ENCODE measurements around the gene ANKRD7. TPM values are rescaled to one million over a fixed set of nuclear protein-coding genes. Genes with fewer than 3 reads are reported as not detected.

The ANKRD7 gene
- polyA plus RNA-seq, 1 of the 3 experiments (the other 2 are of a cell fraction): 0.44 TPM

DNA sequence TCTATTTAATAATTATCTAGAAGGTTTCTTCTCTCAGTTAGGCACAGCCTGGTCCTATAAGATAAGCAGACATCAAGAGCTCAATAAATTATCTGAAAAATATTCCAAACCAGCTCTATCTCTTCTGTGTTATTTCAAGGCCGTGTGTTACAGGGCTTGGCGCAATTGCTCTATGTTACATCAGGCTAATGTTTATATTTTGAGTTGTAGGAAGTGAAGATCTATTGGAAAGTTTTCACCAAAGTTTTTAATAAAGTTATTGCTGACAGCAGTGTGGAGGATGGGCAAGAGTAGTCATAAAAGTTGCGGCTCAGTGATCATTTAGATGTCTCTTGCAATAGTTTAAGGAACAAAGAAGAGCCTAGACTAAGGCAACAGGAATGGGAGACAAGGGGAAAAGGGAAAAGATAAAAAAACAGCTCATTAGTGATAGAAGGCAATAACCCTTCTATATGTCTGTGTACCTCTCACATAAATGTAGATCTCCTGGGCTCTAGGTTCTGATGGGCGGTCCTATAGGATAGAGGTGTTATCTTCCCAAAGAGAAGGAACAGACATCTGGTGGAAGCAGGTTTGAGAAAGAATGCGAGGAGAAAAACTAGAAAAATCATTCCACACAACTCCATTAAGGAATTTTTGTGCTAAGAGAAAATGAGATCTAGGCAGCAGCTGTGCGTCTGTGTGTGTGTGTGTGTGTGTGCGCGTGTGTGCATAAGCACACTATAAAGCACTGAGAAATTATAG is 5.9 kb upstream of the ANKRD7 start:
- Histone ChIP-seq H3K9me2 (no peaks in the 10 kb centered on the region), H3K4me3 (ENCODE audit: low read depth in 2 of 2, low read length in 1 of 2) (no peak overlapping the region), H3K4me2 (no peak overlapping the region), H3K4me1 (ENCODE audit: control insufficient read depth in 1 of 2, insufficient read depth in 2 of 2, low read depth in 1 of 2, low read length in 1 of 2) (peaks cover 0 to 7% of the 10 kb centered on the region in 2 experiments; a peak in 2 of 4 replicates), H3K9ac (no peak overlapping the region), H3K9me3 (no peaks in the 10 kb centered on the region), H3K36me3 (replicated peaks in 1 of 2; ENCODE audit: control insufficient read depth in 1 of 2, insufficient read depth in 2 of 2, low read length in 1 of 2) (no peaks in the 10 kb centered on the region), H3K27me3 (ENCODE audit: insufficient read depth) (no peaks in the 10 kb centered on the region), H3K79me2 (ENCODE audit: insufficient read depth) (no peaks in the 10 kb centered on the region), H3K27ac (ENCODE audit: low read depth in 2 of 2, low read length in 1 of 2) (no peak overlapping the region), H3F3A (replicated peaks; ENCODE audit: insufficient read depth) (no peaks in the 10 kb centered on the region), H4K20me1 (ENCODE audit: insufficient read depth) (no peaks in the 10 kb centered on the region), H2AFZ (ENCODE audit: low read depth) (no peak overlapping the region)
- 78% methylated on average over 8 of the region's 8 CpGs for WGBS (ENCODE audit: low lambda C conversion rate)
- DNase-seq: no peak
- TF ChIP-seq TEAD4 (IDR thresholded peaks at IDR 0.05; ENCODE audit: borderline replicate concordance, insufficient read depth): no peak
- TF ChIP-seq RXRA (IDR thresholded peaks at IDR 0.05; ENCODE audit: borderline replicate concordance, low read depth): no peak
- TF ChIP-seq, protein P1, sequence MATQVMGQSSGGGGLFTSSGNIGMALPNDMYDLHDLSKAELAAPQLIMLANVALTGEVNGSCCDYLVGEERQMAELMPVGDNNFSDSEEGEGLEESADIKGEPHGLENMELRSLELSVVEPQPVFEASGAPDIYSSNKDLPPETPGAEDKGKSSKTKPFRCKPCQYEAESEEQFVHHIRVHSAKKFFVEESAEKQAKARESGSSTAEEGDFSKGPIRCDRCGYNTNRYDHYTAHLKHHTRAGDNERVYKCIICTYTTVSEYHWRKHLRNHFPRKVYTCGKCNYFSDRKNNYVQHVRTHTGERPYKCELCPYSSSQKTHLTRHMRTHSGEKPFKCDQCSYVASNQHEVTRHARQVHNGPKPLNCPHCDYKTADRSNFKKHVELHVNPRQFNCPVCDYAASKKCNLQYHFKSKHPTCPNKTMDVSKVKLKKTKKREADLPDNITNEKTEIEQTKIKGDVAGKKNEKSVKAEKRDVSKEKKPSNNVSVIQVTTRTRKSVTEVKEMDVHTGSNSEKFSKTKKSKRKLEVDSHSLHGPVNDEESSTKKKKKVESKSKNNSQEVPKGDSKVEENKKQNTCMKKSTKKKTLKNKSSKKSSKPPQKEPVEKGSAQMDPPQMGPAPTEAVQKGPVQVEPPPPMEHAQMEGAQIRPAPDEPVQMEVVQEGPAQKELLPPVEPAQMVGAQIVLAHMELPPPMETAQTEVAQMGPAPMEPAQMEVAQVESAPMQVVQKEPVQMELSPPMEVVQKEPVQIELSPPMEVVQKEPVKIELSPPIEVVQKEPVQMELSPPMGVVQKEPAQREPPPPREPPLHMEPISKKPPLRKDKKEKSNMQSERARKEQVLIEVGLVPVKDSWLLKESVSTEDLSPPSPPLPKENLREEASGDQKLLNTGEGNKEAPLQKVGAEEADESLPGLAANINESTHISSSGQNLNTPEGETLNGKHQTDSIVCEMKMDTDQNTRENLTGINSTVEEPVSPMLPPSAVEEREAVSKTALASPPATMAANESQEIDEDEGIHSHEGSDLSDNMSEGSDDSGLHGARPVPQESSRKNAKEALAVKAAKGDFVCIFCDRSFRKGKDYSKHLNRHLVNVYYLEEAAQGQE (IDR thresholded peaks at IDR 0.05; ENCODE audit: low read depth, low read length): no peak
- no peak for TF ChIP-seq RCOR1 (IDR thresholded peaks at IDR 0.05; ENCODE audit: low read length)
- TF ChIP-seq TCF12 (IDR thresholded peaks at IDR 0.05): no peak
- no peak for TF ChIP-seq RFX5 (IDR thresholded peaks at IDR 0.05; ENCODE audit: low read length)
- no peak for TF ChIP-seq NRF1 (IDR thresholded peaks at IDR 0.05; ENCODE audit: low read depth, low read length)
- TF ChIP-seq, protein P2, sequence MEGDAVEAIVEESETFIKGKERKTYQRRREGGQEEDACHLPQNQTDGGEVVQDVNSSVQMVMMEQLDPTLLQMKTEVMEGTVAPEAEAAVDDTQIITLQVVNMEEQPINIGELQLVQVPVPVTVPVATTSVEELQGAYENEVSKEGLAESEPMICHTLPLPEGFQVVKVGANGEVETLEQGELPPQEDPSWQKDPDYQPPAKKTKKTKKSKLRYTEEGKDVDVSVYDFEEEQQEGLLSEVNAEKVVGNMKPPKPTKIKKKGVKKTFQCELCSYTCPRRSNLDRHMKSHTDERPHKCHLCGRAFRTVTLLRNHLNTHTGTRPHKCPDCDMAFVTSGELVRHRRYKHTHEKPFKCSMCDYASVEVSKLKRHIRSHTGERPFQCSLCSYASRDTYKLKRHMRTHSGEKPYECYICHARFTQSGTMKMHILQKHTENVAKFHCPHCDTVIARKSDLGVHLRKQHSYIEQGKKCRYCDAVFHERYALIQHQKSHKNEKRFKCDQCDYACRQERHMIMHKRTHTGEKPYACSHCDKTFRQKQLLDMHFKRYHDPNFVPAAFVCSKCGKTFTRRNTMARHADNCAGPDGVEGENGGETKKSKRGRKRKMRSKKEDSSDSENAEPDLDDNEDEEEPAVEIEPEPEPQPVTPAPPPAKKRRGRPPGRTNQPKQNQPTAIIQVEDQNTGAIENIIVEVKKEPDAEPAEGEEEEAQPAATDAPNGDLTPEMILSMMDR (IDR thresholded peaks at IDR 0.05): no peak
- TF ChIP-seq, protein P3, sequence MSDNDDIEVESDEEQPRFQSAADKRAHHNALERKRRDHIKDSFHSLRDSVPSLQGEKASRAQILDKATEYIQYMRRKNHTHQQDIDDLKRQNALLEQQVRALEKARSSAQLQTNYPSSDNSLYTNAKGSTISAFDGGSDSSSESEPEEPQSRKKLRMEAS (IDR thresholded peaks at IDR 0.05; ENCODE audit: low read depth): no peak
- TF ChIP-seq EZH2phosphoT487 (IDR thresholded peaks at IDR 0.05; ENCODE audit: borderline replicate concordance, low read depth): no peak
- TF ChIP-seq MEF2A (IDR thresholded peaks at IDR 0.05; ENCODE audit: borderline replicate concordance, low read depth): no peak
- no peak for TF ChIP-seq EP300 (IDR thresholded peaks at IDR 0.05; ENCODE audit: borderline replicate concordance in 1 of 2, low read depth in 1 of 2, low read length in 1 of 2)
- no peak for TF ChIP-seq SMC3 (IDR thresholded peaks at IDR 0.05; ENCODE audit: low read depth, low read length)
- TF ChIP-seq NFIC (IDR thresholded peaks at IDR 0.05; ENCODE audit: borderline replicate concordance): no peak
- no peak for TF ChIP-seq RAD21 (IDR thresholded peaks at IDR 0.05; ENCODE audit: low read length)
- TF ChIP-seq, protein P4, sequence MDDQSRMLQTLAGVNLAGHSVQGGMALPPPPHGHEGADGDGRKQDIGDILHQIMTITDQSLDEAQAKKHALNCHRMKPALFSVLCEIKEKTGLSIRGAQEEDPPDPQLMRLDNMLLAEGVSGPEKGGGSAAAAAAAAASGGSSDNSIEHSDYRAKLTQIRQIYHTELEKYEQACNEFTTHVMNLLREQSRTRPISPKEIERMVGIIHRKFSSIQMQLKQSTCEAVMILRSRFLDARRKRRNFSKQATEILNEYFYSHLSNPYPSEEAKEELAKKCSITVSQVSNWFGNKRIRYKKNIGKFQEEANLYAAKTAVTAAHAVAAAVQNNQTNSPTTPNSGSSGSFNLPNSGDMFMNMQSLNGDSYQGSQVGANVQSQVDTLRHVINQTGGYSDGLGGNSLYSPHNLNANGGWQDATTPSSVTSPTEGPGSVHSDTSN (IDR thresholded peaks at IDR 0.05): no peak
- TF ChIP-seq TAF1 (IDR thresholded peaks at IDR 0.05; ENCODE audit: borderline replicate concordance, low read depth, low read length): no peak
- TF ChIP-seq, protein P5, sequence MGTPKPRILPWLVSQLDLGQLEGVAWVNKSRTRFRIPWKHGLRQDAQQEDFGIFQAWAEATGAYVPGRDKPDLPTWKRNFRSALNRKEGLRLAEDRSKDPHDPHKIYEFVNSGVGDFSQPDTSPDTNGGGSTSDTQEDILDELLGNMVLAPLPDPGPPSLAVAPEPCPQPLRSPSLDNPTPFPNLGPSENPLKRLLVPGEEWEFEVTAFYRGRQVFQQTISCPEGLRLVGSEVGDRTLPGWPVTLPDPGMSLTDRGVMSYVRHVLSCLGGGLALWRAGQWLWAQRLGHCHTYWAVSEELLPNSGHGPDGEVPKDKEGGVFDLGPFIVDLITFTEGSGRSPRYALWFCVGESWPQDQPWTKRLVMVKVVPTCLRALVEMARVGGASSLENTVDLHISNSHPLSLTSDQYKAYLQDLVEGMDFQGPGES (IDR thresholded peaks at IDR 0.05; ENCODE audit: low read depth, low read length): no peak
- TF ChIP-seq, protein P6, sequence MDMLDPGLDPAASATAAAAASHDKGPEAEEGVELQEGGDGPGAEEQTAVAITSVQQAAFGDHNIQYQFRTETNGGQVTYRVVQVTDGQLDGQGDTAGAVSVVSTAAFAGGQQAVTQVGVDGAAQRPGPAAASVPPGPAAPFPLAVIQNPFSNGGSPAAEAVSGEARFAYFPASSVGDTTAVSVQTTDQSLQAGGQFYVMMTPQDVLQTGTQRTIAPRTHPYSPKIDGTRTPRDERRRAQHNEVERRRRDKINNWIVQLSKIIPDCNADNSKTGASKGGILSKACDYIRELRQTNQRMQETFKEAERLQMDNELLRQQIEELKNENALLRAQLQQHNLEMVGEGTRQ (IDR thresholded peaks at IDR 0.05; ENCODE audit: borderline replicate concordance, low read depth, low read length): no peak
- ChIA-PET CTCF (interaction anchor here (1.4 kb wide), 1 partner anchor 23 kb away, joined by 7 read pairs; no protein-coding TSS in a partner anchor), POLR2A (no interaction called here)
